ENCODE data around the gene TEX19. TPM values are rescaled to one million over a fixed set of nuclear protein-coding genes. Genes with fewer than 3 reads are reported as not detected.
"Not testable (repeated sequence)": the region's sequence is repeated elsewhere in the genome, so short reads cannot be mapped to it uniquely, and the experiment has no call there.

The TEX19 gene
- total RNA-seq, 6 experiments from 2014 or later: 0.10 to 0.14 TPM; not detected in 4

- Mint-ChIP-seq H3K9me3 (no peaks in the 10 kb centered on the region), H3K36me3 (ENCODE audit: low read depth) (no peaks in the 10 kb centered on the region), H3K4me3 (no peak overlapping the region), H3K27me3 (ENCODE audit: insufficient read depth) (peaks cover 20% of the 10 kb centered on the region), H3K4me1 (ENCODE audit: low read depth) (peaks cover 18% of the 10 kb centered on the region), H3K27ac (no peak overlapping the region)
- no peak for TF ChIP-seq CTCF (IDR thresholded peaks at IDR 0.05)
- no peak for DNase-seq
Measured at GRCh38 chr17:82353484-82353883, 5.6 kb upstream of the TEX19 start.

- no peak for TF ChIP-seq CTCF (IDR thresholded peaks at IDR 0.05)
- peaks cover 17% of the 10 kb centered on the region for H3K27me3 Mint-ChIP-seq (ENCODE audit: insufficient read depth)
- no peak for DNase-seq
- no peaks in the 10 kb centered on the region for H3K9me3 Mint-ChIP-seq
- peaks cover 9% of the 10 kb centered on the region for H3K4me1 Mint-ChIP-seq (ENCODE audit: low read depth)
- H3K27ac Mint-ChIP-seq: no peak overlapping the region
- H3K4me3 Mint-ChIP-seq: no peak overlapping the region
- no peaks in the 10 kb centered on the region for H3K36me3 Mint-ChIP-seq (ENCODE audit: low read depth)
Measured at GRCh38 chr17:82354804-82355308, 4.2 kb upstream of the TEX19 start.

GRCh38 chr17:82355770-82356427, 3.1 kb upstream of the TEX19 start:
- Mint-ChIP-seq H3K4me3 (no peak overlapping the region), H3K4me1 (ENCODE audit: low read depth) (peaks cover 9% of the 10 kb centered on the region), H3K9me3 (no peaks in the 10 kb centered on the region), H3K36me3 (ENCODE audit: low read depth) (no peaks in the 10 kb centered on the region), H3K27me3 (ENCODE audit: insufficient read depth) (peaks cover 11% of the 10 kb centered on the region), H3K27ac (no peak overlapping the region)
- TF ChIP-seq CTCF (IDR thresholded peaks at IDR 0.05): no peak
- no peak for DNase-seq

- DNase-seq: no peak
- H3K4me3 Mint-ChIP-seq: no peak overlapping the region
- TF ChIP-seq CTCF (IDR thresholded peaks at IDR 0.05): no peak
- H3K9me3 Mint-ChIP-seq: no peaks in the 10 kb centered on the region
- no peak overlapping the region for H3K27ac Mint-ChIP-seq
- H3K4me1 Mint-ChIP-seq (ENCODE audit: low read depth): peaks cover 9% of the 10 kb centered on the region
- H3K36me3 Mint-ChIP-seq (ENCODE audit: low read depth): no peaks in the 10 kb centered on the region
- peaks cover 11% of the 10 kb centered on the region for H3K27me3 Mint-ChIP-seq (ENCODE audit: insufficient read depth)
Measured at GRCh38 chr17:82356845-82357355, 2.1 kb upstream of the TEX19 start.

GRCh38 chr17:82357394-82357793, 1.7 kb upstream of the TEX19 start:
- peaks cover 11% of the 10 kb centered on the region for H3K27me3 Mint-ChIP-seq (ENCODE audit: insufficient read depth)
- H3K4me1 Mint-ChIP-seq (ENCODE audit: low read depth): peaks cover 9% of the 10 kb centered on the region
- no peak for DNase-seq
- H3K27ac Mint-ChIP-seq: no peak overlapping the region
- no peaks in the 10 kb centered on the region for H3K36me3 Mint-ChIP-seq (ENCODE audit: low read depth)
- H3K4me3 Mint-ChIP-seq: no peak overlapping the region
- TF ChIP-seq CTCF (IDR thresholded peaks at IDR 0.05): no peak
- no peaks in the 10 kb centered on the region for H3K9me3 Mint-ChIP-seq

- not testable (repeated sequence) for H3K9me3 Mint-ChIP-seq; H3K36me3 Mint-ChIP-seq (ENCODE audit: low read depth); H3K4me3 Mint-ChIP-seq; H3K4me1 Mint-ChIP-seq (ENCODE audit: low read depth); H3K27ac Mint-ChIP-seq; DNase-seq
- H3K27me3 Mint-ChIP-seq (ENCODE audit: insufficient read depth): peaks cover 11% of the 10 kb centered on the region
Measured at GRCh38 chr17:82359451-82360074, 516 bp downstream of the TEX19 start.

All from HFFc6 (cell line).